Neural cell (in vitro differentiated cells): ENCODE measurements around the gene TENT5A.

Experiments used
- EP300 ChIP-seq: fragments of 450-650 bp; conservative IDR thresholded peaks from 2 replicates; pipeline ENCODE4 v1.6.1; 2014; ENCODE audit warnings: antibody characterized with exemption, mild to moderate bottlenecking, moderate library complexity; ENCODE audit not compliant: poor library complexity, severe bottlenecking
- EZH2 ChIP-seq: fragments of 200-600, 300-800 bp; shearing (Covaris generic), sonication (generic); IDR thresholded peaks from 2 replicates; pipeline ENCODE4 v1.6.1; 2014; ENCODE audit warnings: antibody characterized with exemption, low read length, borderline replicate concordance, mild to moderate bottlenecking; ENCODE audit not compliant: insufficient read depth, poor library complexity, severe bottlenecking
- POLR2AphosphoS5 ChIP-seq: IDR thresholded peaks from 2 replicates; pipeline ENCODE4 v1.6.1; 2012
- TAF1 ChIP-seq: IDR thresholded peaks from 2 replicates; pipeline ENCODE4 v1.6.1; 2012; ENCODE audit warnings: low read depth
- TF ChIP-seq, protein P1 (sequence below): fragments of 450-650 bp; IDR thresholded peaks from 2 replicates; pipeline ENCODE4 v1.5.1; 2014; ENCODE audit warnings: antibody characterized with exemption, mild to moderate bottlenecking, moderate library complexity; ENCODE audit not compliant: poor library complexity, severe bottlenecking
- TF ChIP-seq, protein P2 (sequence below): IDR thresholded peaks from 2 replicates; pipeline ENCODE4 v1.6.1; 2012; ENCODE audit warnings: borderline replicate concordance

DNA sequence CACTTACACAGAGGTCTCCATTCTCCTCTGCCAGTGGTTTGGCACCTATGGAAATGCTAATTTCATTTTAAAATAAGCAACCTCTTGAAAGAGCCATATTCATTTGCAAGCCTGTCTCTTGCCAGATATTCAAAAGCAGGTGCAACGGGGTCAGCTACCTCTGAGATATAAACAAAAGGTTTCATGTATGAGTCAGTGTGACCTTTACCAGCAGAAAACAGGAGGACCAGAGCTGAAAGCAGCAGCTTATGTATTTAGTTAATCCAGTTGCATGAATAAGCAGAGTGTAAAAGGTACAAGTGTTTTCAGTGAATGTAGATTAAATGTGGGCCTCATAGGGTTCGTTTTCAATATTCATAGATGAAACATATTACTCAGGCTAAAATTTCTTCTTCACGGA is 56.0 kb downstream of the TENT5A start:
- no peak for TF ChIP-seq EZH2
- TF ChIP-seq, protein P1, sequence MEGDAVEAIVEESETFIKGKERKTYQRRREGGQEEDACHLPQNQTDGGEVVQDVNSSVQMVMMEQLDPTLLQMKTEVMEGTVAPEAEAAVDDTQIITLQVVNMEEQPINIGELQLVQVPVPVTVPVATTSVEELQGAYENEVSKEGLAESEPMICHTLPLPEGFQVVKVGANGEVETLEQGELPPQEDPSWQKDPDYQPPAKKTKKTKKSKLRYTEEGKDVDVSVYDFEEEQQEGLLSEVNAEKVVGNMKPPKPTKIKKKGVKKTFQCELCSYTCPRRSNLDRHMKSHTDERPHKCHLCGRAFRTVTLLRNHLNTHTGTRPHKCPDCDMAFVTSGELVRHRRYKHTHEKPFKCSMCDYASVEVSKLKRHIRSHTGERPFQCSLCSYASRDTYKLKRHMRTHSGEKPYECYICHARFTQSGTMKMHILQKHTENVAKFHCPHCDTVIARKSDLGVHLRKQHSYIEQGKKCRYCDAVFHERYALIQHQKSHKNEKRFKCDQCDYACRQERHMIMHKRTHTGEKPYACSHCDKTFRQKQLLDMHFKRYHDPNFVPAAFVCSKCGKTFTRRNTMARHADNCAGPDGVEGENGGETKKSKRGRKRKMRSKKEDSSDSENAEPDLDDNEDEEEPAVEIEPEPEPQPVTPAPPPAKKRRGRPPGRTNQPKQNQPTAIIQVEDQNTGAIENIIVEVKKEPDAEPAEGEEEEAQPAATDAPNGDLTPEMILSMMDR: no peak
- no peak for TF ChIP-seq TAF1
- TF ChIP-seq, protein P2, sequence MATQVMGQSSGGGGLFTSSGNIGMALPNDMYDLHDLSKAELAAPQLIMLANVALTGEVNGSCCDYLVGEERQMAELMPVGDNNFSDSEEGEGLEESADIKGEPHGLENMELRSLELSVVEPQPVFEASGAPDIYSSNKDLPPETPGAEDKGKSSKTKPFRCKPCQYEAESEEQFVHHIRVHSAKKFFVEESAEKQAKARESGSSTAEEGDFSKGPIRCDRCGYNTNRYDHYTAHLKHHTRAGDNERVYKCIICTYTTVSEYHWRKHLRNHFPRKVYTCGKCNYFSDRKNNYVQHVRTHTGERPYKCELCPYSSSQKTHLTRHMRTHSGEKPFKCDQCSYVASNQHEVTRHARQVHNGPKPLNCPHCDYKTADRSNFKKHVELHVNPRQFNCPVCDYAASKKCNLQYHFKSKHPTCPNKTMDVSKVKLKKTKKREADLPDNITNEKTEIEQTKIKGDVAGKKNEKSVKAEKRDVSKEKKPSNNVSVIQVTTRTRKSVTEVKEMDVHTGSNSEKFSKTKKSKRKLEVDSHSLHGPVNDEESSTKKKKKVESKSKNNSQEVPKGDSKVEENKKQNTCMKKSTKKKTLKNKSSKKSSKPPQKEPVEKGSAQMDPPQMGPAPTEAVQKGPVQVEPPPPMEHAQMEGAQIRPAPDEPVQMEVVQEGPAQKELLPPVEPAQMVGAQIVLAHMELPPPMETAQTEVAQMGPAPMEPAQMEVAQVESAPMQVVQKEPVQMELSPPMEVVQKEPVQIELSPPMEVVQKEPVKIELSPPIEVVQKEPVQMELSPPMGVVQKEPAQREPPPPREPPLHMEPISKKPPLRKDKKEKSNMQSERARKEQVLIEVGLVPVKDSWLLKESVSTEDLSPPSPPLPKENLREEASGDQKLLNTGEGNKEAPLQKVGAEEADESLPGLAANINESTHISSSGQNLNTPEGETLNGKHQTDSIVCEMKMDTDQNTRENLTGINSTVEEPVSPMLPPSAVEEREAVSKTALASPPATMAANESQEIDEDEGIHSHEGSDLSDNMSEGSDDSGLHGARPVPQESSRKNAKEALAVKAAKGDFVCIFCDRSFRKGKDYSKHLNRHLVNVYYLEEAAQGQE: no peak
- no peak for TF ChIP-seq POLR2AphosphoS5
- no peak for TF ChIP-seq EP300
